Astrocyte of the hippocampus (primary cell): ENCODE results near the gene RUNX1.

Experiments
- DNase-seq: peaks from one replicate; pipeline ENCODE4 v3.0.0; 2011; ENCODE audit warnings: low read depth, low spot score

The RUNX1 gene

DNA sequence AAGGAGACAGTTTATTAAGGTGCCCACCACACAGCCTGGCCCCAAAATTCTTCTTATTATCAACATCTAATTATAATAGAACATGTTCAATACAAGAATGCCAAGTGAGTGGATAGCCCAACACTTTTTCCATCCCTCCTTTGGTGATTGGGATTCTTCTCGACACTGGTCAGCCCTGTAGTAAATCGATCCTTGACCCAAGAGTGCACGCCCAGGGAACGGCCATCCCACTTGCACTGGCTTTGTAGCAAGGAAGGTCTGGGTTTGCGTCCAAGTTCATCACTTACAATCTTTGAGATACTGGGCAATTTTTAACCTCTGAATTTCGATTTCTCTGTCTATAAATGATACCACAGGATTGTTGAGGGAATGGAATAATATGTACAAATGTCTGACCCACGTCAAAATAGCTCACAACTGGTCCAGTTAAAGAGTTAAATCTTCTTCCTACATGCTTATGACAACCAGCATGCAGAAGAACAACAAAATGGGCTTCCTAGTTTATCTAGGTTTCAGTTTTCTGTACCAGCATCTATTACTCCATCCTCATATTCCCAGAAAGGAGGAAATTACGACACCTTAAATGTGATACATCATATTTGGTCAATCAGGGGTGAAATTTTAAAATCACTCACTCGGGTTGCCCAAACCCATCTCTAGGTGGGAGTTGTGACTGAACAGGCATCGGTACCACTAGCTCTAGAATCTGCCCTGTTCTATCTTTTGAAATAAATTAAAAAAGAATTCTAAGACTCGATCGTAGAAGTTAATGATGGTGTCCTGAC lies 218.5 kb downstream of the RUNX1 start:
- DNase-seq = no peak

DNA sequence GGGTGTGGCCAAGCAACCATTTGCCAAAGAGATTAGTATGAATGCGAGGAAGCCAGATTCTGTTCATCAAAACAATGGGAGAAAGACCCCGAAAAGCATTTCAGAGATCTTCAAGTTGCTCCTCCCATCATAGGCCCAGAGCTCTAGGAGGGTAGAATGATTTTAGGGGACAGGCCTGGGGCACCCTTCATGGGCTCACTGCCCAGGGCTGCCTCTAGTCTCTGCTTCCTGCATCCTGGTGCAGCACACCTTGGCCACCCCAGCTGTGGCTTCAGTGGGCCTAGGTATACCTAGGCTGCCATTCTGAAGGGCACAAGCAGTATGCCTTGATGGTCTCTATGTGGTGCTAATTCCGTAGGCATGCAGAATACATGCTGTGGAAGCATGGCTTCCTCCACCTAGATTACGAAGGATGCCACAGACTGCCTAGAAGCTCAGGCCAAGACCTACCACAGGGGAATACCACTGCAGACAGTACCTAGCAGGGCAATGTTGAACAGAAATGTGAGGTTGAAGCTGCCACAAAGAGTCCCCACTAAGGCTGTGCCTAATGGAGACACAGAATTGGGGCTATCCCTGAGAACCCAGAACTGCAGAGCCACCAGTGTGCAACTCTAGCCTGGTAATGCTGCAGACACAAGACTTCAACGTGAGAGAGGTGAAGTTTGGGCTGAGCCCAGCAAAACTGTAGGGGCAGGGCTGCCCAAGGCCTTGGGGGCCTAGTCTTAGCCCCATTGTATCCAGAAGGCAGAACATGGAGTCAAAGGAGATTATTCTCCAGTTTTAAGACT lies 221.5 kb downstream of the RUNX1 start:
- no peak for DNase-seq

- no peak for DNase-seq
Measured at GRCh38 chr21:34826836-34827235, 222.3 kb downstream of the RUNX1 start.

DNA sequence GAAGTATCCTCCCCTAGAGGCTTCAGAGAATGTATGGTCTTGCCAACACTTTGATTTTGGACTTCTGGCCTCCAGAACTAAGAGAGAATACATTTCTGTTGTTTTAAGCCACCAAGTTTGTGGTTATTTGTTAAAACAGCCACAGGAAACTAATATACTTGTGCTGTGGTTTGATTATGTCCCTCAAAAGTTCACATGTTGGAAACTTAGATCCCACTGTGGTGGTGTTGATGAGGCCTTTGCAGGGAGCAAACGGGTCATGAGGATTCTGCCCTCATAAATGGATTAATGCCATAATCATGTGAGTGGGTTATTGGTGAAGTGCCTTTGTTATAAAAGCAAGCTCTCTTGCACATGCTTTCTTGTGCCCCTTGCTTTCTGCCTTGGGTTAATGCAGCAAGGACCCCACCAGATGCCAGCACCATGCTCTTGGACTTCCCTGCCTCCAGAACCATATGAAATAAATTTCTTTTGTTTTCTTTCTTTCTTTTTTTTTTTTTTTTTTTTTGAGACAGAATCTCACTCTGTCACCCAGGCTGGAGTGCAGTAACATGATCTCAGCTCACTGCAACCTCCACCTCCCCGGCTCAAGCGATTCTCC lies 223.1 kb downstream of the RUNX1 start:
- DNase-seq = no peak

- DNase-seq = no peak
Measured at GRCh38 chr21:34825101-34825500, 224.0 kb downstream of the RUNX1 start.

DNA sequence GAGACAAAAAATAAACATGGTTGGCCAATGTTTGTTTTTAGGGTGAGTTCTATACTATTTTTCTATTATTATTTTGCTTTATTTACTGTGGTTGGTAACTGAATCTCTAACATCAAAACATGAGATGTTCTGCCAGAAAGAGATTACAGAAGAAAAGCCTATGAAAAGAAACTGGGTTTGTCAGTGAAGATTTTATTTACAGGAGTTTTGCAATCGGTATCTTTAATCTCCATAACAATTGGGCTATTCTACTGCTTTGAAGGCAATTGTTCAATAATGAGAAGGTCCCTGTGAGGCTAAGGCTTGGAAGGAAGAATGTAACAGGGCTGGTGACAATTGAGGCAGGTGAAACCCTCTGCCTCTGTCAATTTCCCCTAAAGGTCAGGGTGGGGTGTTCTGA lies 224.8 kb downstream of the RUNX1 start:
- DNase-seq = no peak

DNA sequence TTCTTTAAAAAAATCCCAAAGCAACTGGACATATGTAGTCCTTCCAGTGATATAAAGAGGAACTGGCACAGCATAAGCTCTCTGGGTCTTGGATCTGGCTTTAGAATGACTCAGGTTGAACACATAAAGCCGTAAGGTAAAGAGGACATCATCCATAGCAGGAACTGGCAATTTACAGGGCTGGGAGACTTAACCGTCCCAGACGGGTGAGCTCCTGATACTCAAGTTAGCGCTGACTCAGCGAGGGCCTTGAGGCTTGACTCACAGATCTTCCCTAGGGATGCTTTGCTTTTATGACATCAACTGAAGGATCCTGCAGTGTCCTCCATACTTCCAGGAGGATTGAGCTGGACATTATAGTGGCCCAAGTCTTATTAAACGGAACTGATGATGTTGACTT lies 226.2 kb downstream of the RUNX1 start:
- DNase-seq = no peak

- no peak for DNase-seq
Measured at GRCh38 chr21:34822168-34822567, 226.9 kb downstream of the RUNX1 start.

GRCh38 chr21:34821717-34822116 lies 227.4 kb downstream of the RUNX1 start:
- no peak for DNase-seq

DNA sequence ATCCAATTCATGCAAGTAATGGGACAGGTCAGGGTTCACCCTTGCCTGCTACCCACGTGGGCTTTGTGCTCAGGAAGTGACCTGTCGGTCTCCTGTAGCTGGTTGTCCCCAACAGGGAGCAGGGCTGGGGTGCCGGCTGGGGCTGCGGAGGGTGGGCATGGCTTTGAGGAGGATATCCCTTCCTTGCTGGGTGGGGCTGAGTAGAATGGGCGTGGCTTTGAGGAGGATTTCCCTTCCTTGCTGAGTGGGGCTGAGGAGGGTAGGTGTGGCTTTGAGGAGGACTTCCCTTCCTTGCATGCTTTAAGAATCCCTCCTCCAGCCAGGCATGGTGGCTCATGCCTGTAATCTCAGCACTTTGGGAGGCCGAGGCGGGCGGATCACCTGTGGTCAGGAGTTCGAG lies 229.1 kb downstream of the RUNX1 start:
- no peak for DNase-seq

DNA sequence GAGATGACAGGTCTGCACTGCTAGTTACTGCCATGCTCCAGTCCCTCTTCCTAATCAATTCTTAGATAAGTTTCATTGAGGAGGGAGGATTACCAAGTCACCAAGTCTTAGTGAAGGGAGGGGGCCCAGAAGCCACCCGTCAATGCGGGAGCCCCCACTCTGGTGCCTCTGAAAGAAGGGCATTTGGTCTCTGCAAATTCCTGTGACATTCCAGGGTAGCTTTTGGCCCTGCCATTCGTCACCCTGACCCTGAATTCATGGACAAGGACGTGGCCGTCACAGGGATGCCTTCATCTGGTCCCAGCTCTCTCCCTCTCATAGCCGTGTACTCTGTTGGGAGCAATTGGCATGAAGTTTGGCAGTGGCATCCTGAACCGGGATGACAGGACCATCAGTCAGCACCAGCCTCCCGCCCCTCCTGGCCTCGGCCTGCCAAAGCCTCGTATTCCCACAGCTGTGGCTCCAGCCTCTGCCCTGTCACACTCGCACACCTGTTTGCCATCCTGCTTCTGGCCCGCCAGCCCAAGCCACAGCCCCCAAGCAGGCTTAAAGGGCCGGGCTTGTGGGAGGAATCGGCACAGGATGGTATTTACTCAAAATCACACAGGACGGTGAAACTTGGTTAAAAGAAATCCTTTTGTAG lies 229.6 kb downstream of the RUNX1 start:
- no peak for DNase-seq

DNA sequence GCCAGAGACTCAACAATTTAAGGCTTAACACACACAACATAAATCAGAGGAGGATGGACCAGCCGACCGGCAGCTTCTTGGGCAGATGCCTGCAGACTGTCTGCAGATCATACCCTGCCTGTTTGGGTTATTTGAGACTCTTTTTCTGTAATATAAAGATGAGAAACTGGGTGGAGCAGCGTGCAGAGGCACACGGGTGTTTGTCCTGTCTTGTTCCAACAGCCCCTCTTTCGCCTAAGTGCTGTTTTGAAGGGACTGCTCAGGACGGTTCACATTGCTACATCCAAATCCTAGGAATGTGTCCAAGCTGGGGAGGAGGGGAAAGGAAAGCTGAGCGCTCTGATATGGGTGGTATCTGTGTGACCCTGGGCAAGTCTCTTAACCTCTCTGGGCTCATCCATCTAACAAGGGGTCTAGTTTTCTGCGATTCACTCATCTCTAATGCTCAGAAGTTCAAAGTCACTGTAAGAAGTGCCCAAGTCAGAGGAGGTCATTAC lies 230.4 kb downstream of the RUNX1 start:
- no peak for DNase-seq

DNA sequence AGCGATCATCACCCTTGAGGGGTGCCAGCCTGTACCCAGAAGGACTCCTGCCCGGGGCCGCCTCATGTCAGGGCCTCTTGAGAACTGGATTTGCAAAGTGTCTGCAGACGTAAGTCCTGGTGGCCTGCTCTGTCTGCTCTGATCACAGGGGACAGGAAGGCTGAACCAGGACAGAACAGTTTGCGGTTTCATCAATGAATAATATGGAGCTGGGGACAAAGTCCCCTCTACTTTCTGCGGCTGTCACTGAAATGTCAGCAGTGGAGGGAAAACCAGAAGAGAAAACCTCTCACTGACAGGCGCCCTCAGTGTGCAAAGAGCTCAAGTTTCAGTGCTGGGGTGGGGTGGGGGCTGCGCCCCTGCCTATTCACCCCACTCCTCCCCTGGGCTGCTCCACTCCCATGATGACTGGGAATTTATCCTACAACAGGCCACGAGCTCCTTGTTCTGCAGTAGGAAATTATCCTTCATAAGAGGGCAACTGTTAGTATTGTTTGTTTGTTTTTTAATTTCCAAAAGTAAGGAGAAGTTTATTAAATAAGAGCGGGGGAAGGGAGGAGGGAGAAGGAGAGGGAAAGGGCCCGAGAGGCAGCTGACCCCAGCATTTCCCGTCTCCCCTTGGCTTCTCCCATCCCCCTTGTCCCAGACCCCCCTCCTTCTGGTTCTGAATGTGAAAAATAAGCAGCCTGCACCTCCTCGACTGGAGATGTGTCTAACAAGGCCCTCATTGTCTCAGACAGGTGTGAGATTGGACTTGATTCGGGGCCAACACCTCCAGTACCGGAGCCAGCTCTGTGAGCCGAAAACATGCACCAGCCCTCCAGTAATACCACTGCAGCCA lies 231.1 kb downstream of the RUNX1 start:
- no peak for DNase-seq

- DNase-seq = no peak
Measured at GRCh38 chr21:34815831-34816705, 233.0 kb downstream of the RUNX1 start.

DNA sequence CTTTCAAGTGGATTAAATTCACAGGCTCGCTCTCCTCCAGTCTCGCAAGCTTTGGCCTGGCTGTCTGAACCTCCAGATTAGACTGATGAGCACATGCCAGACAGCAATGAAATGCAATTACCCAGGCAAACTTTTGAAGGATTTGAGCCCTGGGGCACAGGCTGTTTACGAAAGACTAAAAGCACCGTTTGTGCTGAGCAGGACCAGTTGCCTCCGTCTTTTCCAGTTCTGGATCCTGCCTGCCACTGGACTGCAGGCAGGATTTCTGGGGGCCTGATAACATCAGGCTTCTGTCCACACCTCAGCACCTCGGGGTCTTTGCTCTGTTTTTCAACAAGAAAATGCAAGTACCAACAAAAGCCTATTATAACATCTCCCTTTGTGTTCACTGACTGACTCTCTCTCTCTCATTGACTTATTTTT lies 234.6 kb downstream of the RUNX1 start:
- no peak for DNase-seq

GRCh38 chr21:34813266-34813894 lies 235.7 kb downstream of the RUNX1 start:
- DNase-seq = peak; percentile 44

GRCh38 chr21:34812504-34813265 lies 236.4 kb downstream of the RUNX1 start:
- DNase-seq = peak; percentile 56

DNA sequence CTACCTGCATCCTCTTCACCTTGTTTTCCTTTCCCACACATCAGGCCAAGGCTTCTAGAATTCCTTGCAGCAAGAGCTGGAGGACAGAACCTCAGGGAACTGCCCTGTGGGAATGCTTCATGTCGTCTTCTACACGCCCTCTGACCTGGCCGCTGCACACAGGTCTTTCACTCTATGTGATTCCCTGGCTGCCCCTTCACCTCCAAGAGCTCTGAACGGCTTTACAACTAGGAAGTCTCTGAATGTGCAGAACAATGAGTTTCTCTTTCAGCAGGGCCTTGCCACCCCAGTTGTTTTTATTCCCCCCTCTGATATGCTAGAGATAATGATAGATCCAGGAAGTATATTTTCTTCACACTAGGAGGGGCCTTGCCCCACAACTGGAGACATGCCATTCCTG lies 237.7 kb downstream of the RUNX1 start:
- DNase-seq = no peak

DNA sequence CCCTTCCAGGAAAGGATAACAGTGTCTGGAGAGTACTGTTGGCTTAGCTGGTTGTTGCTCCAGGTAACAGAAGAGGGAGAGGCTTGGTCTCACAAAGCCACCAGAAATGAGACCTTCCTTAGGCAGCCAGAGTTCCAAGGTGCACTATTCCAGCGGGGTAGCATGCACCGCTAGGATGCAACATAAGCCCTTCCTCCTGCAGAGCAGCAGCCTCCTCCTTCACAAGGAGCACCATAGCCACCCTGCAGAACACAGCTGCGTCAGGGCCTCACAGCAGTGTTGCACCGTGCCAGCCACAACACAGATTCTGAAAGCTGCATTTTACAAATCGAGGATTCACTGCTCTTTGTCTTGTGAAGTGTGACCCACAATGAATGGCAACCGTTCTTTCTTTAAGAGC lies 238.3 kb downstream of the RUNX1 start:
- no peak for DNase-seq
